ENCODE data around the gene NPHS2.

Gene NPHS2

GRCh38 chr1:179509384-179509783, 66.4 kb downstream of the NPHS2 start:
- Histone ChIP-seq H3K9me3 (ENCODE audit: severe bottlenecking) (no peaks in the 10 kb centered on the region), H3K4me3 (ENCODE audit: low read depth, low read length) (no peak overlapping the region), H3K36me3 (no peaks in the 10 kb centered on the region), H3K27me3 (ENCODE audit: insufficient read depth, low read depth, severe bottlenecking) (peaks cover 11% of the 10 kb centered on the region), H3K27ac (no peak overlapping the region)
- no peak for DNase-seq
- no peak for TF ChIP-seq CTCF (IDR thresholded peaks at IDR 0.05; ENCODE audit: low read depth, low read length)

- Histone ChIP-seq H3K36me3 (no peaks in the 10 kb centered on the region), H3K9me3 (ENCODE audit: severe bottlenecking) (no peaks in the 10 kb centered on the region), H3K27ac (no peak overlapping the region), H3K27me3 (ENCODE audit: insufficient read depth, low read depth, severe bottlenecking) (peaks cover 14% of the 10 kb centered on the region), H3K4me3 (ENCODE audit: low read depth, low read length) (no peak overlapping the region)
- TF ChIP-seq CTCF (IDR thresholded peaks at IDR 0.05; ENCODE audit: low read depth, low read length), result no peak
- DNase-seq, result no peak
These were observed 69.5 kb downstream of the NPHS2 start for GRCh38 chr1:179506199-179506598.

Measured in WERI-Rb-1 (cell line).